Stimulated activated CD4-positive, alpha-beta T cell treated with anti-CD3 and anti-CD28 coated beads, Interleukin-4, amount 100 ng/mL, for 24 hours (primary cell): ENCODE data around the gene WDR81.
"Not testable (repeated sequence)": the region's sequence is repeated elsewhere in the genome, so short reads cannot be mapped to it uniquely, and the experiment has no call there.

Experiments used
- DNase-seq: peaks from one replicate; pipeline ENCODE4 v3.0.0-alpha.2; 2020

Gene WDR81

DNA sequence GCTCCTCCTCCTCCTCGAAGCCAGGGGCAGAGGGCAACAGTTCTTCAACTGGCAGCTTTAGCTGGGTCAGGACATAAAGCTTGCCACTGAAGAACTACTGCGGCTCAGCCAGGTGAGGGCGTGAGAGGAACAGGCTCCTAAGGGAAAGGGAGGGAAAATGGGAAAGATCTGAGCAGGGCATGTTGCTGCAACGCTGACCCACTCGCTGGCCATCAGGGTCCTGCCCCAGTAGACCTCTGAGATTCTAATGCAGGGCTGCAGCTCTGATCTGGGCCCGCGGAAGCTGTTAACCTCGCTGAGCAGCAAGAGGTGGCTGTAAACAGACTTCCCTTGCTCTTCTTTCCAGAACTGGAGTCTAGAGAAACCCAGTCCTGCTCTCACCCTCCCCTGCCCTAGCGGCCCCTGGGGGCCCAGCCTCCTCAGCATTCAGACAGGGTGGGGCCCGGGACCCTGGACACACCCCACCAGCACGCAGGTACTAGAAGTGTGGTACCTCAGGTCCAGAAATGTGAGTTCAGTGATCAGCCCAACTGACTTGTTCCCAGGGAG, 10.6 kb upstream of the WDR81 start:
- no peak for DNase-seq

DNA sequence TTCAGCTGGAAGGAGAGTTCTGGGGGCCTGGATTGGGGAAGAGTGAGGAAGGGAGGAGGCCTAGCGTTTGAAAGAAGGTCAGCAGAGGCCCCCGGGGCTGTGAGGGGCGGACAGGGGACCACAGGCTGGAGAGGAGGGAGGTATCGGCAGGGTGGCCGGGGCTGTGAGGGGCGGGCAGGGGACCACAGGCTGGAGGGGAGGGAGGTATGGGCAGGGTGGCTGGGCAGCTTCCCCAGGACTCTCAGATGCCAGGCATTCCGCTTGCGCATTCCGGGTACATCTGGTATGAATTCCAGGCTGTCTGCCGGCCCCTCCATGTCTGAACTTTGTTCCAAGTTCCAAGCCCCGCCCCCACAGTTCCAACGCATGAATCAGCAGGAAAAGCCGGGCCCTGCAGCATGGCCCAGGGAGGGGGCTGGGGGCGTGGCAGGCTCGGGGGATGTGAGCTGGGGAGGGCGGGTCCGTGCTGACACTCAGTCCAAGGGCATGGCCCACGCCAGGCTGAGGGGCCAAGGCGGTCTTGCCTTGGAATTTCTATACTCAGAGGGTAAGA, 10.0 kb upstream of the WDR81 start:
- no peak for DNase-seq

DNA sequence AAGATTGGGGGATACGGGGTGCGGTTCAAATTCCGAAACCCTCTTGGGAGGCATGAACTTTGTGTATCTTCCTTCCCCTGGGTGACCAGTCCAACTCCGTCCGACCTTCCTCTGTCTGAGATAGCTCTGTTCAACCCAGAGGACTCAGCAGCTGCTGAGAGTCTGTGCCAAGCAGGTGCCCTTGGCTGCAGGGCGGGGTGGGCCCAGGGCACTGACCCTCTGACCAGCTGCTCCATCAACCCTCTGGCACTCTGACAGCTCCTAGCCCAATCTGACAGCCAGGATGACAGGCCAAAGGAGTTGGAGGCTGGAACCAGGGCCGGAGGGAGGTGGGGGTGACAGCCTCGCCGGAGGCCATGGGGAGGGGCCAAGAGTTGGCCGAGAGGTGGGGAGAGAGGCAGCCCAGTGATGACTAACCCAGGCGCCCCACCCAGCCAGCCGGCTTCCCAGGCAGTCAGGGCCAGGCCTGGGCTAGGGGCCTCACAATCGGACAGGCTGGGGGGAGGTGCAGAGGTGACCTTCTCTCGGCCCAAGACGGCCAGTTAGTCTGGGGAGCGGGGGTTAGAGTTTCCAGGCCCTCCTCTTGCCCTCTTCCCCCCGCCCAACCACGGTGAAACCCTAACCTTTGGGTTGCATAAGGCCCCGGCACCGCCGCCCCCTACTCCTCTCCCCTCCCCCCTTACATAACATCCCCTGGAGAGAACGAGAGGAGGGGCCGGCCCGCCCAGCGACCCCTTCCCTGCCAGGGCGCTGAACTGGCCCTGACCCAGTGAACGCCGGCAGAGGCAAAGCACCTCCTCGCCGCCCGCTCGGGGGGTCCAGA, 9.3 kb upstream of the WDR81 start:
- DNase-seq: peak; percentile 54

DNA sequence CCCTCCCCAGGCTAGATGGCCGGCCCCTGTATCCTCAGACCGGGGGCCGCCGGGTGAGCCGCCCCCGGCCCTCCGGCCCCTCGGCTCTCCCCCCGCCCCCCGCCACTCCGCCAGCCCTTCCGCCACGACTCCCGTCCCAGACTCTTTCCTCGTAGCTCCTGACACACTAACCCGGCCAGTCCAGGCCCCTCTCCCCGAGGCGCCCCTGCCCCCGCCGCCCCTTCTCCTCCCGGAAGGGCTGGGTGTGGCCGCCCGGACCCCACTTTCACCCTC, 8.8 kb upstream of the WDR81 start:
- no peak for DNase-seq

DNA sequence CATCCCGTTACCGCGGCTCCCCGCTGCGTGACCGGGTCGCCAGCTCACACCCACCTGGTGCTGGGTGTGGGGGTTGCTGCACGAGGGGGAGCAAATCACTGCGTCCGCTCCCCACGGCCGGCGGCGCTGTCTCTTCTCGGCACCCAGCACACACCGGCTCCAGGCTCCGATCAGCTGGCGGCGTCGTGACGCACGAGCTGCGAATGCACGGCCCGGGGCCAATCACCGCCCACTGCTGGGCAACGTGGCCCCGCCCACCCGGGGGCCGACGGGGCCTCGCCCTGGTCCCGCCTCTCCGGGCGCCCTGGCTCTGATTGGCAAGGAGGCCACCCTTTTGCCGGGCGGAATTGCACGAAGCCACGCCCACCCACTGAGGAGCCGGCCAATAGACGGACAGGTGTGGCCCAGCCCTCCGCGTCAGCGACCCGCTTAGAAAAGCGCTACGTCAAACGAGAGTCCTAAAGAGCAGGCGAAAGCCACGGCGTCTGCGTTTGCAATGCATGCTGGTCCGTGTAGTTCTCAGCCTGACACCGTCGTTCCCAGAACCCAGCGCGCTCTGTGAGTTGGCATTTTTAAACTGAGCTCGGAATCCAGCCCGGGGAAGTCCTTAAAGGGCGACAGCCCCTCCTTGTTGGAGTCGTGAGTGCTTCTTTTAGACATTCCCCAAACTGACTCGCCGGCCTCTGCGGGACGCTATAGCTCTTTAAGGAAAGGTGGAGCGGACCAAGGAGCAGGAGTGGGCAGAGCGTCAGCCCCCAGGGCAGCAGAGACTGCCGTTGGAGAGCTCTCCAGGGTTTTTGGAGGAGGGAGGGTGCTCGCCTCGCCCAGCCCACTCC, 8.2 kb upstream of the WDR81 start:
- peak; percentile 100 for DNase-seq

DNA sequence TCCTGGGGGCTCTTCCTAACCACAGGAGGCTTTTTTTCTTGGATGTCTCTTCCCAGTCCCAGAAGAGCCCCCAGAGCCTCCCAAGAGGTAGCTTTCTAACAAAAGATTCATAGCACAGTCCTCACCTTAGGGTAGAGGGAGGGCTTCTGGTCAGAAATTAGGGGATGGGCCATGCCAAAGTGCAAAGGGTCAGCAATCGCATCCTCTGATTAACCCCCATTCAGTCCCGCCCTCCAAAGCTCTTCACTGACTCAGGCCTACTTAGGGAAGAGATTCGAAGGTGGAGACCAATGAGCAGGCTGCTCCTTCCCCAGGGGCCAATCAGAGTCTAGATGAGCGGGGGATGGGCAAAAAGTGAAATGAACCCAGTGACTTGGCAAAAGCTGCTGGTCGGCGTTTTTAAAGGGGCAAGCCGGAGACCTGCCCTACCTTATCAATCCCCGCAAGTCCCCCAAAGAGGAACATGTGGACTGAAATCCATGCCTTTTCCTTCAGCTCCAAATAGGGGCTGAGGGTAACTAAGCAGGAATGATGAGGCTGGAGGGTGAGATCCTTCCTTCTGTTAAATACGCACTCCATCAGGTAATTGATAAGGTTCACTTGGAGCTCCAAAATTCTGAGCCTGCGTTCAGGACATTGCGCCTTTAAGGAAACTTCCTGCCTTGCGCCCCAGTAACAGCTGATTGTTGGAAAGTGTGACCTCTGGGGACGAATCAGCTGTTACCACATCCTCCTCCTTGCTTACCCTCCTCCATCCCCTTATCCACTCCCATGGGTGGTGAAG, 7.4 kb upstream of the WDR81 start:
- DNase-seq: peak; percentile 93

DNA sequence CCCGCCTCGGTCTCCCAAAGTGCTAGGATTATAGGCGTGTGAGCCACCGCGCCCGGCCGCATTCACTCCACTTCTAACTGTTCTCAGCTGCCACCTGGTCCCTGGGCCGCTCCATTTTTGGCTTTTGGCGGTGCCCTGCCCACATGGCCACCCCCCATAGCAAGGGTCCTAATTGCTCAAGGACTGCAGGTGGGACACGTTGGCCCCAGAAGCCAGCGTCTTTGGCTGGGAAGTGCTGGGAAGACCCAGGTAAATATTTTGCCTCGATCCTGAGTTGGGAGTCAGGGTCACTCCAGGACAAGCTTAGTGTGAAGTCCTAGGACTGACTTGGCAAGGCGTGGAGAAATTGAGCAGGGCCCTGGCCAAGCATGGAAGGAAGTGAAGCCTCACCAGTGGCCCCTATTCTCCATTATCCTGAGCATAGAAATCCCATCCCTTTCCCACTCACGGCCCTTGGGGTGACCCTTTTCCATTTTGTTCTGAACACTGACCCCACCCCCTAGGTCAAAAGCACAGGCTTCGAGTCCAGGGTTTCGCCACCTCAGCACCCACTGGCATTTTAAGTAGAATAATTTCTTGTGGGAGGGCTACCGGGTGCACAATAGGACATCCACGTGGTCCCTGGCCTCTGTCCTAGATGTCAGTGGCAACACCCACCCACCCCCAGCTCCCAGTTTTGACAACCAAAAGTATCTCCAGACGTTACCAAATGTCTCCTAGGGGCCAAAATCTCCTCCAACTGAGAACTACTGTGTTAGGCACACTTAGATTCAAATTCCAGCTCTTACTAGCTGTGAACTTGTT, 5.9 kb upstream of the WDR81 start:
- no peak for DNase-seq

DNA sequence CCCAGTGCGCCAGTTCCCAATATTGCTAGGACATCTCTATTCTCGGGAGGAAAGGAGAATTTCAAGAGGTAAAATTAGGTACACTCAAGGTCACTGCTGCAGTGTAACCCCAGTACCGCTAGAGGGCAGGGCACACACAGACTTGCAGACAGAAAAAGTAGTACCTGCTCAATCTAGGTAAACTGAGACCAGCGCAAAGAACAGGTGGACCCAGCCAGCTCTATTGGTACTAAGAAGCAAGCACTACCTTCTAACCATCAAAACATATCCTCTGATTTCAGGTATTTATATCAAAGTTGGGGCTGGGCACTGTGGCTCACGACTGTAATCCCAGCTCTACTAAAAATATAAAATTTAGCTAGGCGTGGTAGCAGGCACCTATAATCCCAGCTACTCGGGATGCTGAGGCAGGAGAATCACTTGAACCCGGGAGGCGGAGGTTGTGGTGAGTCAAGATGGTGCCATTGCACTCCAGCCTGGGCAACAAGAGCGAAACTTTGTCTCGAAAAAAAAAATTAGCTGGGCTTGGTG, 3.6 kb upstream of the WDR81 start:
- peak; percentile 77 for DNase-seq

DNA sequence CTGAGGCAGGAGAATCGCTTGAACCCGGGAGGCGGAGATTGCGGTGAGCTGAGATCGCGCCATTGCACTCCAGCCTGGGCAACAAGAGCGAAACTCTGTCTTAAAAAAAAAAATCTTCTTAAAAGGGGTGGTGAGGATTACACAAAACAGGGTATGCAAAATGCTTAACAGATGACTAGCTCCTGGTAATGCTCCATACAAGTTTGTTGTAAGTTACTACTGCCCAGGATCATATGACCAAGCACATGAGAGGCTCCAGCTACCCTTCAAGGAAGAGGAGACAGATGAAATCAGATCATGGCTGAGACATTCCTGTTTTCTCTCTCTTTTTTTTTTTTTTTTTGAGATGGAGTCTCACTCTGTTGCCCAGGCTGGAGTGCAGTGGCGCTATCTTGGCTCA, 2.5 kb upstream of the WDR81 start:
- DNase-seq: not testable (repeated sequence)

DNA sequence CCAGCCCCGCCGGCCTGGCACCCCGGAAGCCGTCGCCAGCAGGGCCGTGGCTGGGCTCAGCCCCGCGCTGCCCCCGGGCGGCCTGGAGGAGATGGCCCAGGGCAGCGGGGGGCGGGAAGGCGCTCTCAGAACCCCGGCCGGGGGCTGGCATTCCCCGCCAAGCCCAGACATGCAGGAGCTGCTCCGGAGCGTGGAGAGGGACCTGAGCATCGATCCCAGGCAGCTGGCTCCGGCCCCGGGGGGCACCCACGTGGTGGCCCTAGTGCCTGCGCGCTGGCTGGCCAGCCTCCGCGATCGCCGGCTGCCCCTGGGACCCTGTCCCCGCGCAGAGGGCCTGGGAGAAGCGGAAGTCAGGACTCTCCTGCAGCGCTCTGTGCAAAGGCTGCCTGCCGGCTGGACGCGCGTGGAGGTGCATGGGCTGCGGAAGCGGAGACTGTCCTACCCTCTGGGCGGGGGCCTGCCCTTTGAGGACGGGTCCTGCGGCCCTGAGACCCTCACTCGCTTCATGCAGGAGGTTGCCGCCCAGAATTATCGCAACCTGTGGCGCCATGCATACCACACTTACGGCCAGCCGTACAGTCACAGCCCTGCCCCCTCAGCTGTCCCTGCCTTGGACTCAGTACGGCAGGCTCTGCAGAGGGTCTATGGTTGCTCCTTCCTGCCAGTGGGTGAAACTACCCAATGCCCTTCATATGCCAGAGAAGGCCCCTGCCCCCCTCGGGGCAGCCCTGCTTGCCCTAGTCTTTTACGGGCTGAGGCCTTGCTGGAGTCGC, 551 bp downstream of the WDR81 start:
- DNase-seq: no peak

DNA sequence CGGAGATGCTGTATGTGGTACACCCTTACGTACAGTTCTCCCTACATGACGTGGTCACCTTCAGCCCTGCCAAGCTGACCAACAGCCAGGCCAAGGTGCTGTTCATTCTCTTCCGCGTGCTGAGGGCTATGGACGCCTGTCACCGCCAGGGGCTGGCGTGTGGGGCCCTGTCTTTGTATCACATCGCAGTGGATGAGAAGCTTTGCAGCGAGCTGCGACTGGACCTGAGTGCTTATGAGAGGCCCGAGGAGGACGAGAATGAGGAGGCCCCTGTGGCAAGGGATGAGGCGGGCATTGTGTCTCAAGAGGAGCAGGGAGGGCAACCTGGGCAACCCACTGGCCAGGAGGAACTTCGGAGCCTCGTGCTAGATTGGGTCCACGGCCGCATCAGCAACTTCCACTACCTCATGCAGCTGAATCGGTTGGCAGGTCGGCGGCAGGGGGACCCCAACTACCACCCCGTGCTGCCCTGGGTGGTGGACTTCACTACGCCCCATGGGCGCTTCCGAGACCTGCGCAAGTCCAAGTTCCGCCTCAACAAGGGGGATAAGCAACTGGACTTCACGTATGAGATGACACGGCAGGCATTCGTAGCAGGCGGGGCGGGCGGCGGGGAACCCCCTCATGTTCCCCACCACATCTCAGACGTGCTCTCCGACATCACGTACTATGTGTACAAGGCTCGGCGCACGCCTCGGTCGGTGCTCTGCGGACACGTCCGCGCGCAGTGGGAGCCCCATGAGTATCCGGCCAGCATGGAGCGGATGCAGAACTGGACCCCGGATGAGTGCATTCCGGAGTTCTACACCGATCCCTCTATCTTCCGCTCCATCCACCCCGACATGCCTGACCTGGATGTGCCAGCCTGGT, 1.4 kb downstream of the WDR81 start:
- DNase-seq: no peak

DNA sequence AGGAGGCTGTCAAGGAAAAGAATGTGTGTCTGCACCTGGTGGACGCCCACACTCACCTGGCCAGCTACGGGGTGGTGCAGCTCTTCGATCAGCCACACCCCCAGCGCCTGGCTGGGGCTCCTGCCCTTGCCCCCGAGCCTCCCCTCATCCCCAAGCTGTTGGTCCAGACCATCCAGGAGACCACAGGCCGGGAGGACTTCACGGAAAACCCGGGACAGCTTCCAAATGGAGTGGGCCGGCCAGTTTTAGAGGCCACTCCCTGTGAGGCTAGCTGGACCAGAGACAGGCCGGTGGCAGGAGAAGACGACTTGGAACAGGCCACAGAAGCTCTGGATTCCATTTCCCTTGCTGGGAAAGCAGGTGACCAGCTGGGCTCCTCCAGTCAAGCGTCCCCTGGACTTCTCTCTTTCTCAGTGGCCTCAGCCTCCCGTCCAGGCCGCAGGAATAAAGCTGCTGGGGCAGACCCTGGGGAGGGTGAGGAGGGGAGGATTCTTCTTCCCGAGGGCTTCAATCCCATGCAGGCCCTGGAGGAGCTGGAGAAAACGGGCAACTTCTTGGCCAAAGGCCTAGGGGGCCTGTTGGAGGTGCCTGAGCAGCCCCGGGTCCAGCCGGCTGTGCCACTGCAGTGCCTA, 2.2 kb downstream of the WDR81 start:
- DNase-seq: no peak

DNA sequence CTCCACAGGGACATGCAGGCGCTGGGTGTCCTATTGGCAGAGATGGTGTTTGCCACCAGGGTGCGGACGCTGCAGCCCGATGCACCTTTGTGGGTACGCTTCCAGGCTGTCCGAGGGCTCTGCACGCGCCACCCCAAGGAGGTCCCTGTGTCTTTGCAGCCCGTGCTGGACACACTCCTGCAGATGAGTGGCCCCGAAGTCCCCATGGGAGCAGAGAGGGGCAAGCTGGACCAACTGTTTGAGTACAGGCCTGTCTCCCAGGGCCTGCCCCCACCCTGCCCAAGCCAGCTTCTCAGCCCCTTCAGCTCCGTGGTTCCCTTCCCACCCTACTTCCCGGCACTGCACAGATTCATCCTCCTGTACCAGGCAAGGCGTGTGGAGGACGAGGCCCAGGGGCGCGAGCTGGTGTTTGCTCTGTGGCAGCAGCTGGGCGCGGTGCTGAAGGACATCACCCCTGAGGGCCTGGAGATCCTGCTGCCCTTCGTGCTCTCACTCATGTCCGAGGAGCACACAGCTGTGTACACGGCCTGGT, 2.8 kb downstream of the WDR81 start:
- DNase-seq: no peak

DNA sequence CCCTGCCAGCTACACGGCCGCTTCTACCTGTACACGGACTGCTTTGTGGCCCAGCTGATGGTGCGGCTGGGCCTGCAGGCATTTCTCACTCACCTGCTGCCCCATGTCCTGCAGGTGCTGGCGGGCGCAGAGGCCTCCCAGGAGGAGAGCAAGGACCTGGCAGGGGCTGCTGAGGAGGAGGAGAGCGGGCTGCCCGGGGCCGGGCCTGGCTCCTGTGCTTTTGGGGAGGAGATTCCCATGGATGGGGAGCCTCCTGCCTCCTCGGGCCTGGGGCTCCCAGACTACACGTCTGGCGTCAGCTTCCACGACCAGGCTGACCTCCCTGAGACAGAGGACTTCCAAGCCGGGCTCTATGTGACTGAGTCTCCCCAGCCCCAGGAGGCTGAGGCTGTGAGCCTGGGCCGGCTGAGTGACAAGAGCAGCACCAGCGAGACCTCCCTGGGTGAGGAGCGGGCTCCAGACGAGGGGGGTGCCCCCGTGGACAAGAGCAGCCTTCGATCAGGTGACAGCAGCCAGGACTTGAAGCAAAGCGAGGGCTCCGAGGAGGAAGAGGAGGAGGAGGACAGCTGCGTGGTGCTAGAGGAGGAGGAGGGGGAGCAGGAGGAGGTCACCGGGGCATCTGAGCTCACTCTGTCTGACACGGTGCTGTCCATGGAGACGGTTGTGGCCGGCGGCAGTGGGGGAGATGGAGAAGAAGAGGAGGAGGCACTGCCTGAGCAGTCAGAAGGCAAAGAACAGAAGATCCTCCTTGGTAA, 3.5 kb downstream of the WDR81 start:
- DNase-seq: no peak

DNA sequence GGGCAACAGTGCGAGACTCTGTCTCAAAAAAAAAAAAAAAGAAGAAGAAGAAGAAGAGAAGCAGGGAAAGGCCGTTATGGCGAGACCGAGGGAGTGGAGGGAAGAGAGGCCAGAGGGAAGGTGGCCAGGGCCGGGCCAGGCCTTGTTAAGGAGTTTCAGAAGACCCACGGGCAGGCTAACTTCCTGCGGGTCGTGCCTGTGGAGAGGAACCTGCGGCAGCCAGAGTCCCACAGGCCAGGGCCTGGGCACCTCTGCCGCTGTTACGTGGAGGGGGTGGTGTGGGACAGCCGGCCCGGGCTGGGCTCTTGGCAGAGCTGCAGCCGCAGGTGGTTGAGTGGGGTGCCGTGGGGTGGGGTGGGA, 5.4 kb downstream of the WDR81 start:
- no peak for DNase-seq

DNA sequence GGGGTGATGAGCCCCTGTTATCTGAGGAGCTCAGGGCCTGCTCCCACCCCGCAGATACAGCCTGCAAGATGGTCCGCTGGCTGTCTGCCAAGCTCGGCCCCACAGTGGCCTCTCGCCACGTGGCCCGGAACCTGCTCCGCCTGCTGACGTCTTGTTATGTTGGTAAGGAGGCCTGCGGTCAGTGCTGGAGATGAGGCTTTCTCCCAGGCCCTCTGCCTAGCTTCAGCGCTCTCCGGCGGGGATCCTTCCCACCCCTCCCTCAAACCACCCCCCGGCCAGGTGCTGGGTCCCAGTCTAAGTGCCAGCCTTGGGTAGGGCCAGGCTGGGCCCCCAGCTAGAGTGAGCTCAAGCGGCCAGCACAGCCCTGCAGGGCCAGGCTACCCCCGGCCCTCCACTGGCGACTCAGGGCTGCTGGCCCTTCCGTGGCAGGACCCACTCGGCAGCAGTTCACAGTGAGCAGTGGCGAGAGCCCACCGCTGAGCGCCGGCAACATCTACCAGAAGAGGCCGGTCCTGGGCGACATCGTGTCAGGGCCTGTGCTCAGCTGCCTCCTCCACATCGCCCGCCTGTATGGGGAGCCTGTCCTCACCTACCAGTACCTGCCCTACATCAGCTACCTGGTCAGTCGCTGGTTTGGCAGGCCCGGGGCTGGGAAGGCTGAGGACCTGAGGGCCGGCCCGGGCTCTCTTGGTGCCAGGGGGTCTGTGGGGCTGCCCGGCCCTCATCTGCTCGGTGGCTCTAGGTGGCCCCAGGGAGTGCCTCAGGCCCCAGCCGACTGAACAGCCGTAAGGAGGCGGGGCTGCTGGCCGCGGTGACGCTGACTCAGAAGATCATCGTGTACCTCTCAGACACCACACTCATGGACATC, 6.1 kb downstream of the WDR81 start:
- DNase-seq: no peak

DNA sequence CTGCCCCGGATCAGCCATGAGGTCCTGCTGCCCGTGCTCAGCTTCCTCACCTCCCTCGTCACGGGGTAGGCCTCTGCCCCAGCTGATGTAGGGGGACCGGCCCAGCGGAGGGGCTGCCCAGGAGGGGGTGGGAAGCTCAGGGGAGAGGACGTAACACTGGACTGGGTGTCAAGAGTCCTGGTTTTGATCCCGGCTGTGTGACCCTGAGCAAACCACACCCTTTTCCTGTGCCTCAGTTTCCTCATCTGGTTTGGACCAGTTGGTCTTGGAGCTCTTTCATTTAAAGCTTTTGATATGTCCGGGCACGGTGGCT, 6.6 kb downstream of the WDR81 start:
- no peak for DNase-seq
